Hematopoietic multipotent progenitor cell treated with erythropoietin and hydrocortisone succinate and interleukin-3 and kit ligand, for 8 days (in vitro differentiated cells): ENCODE data around the gene WNT3A.

Experiments
- DNase-seq: peaks from one replicate; pipeline ENCODE4 v3.0.0-alpha.2; 2015

WNT3A gene

DNA sequence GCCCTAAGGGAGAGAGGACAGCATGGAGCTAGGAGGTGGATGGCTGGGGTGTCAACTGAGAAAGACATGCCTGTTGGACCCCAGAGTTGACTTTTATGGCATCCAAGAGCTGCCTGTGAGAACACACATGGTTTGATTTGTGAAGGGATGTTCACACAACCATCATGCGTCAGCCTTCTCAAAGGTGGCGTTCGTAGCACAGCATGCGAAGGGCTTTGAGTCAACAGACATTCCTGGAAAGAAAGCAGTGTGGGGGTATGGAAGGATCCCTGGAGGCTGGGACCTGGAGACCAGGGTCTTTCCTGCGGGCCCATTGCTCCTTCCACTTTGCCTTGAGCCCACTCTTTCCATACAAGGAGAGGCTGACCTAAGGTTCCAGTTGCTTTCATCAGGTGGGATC is 6.4 kb upstream of the WNT3A start:
- no peak for DNase-seq

DNA sequence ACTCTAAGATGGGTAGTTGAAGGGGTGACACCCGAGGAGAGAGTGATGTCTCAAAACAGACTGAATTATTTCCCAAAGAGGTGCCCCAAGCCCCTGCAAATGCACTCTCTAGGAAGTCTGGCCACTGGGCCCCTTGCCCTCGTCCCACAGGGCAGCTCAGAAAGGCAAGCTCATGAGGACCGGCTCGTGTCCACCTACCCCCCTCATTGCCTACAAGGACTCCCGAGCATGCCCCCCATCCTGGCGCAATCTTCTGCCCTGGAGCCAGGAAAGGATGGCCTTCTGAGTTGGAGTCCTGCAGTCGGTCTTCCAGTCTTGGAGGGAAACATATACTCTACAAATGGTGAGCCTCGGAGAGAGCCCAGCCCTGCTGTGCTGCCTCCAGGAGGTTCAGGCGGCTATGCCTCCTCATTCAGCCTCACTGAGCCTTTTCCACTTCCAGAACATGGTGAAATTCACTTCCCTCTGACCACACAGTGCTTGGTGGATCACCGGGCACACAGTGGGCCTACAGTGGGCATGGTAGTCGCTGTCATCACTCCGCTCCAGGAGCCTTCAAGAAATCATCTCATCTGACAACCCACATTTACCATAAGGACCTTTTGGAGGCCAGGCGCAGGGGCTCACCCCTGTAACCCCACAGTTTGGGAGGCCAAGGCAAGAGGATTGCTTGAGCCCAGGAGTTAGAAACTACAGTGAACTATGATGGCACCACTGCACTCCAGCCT is 5.8 kb upstream of the WNT3A start:
- no peak for DNase-seq

DNA sequence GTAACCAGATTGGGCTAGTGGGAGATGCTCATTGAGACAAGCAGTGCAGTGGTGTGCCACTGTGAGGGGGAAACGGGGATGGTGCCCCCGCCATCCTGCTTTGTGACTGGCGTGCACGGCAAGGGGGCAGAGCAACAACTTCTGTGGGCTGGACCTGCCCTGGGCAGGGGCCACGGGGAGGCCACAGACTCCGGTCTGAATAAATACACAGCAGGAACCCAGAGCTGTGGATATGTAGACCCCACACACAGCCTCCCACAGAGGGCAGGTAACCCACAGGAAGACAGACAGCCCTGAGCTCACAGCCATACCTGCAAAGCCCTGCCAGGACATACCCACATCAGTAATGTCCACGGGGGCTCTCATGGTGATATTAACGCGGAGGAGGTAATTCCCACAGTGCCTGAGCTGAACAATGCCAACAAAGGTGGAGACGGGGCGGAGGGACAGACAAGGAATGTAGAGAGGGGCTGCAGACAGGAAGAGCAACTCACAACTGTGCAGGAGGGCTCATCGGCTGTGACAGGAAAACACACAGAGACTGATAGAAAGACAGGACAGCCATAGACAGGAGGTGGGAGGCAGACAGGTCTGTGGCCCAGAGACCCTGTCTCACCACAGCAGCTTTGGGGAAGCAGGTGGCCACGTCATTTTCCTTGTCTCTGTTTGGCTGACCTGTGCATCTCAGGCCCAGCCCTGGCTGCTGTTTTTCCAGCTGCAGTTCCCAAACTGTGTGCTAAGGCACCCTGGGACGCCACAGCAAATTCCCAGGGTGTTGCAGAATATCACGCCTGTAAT is 4.9 kb upstream of the WNT3A start:
- no peak for DNase-seq

DNA sequence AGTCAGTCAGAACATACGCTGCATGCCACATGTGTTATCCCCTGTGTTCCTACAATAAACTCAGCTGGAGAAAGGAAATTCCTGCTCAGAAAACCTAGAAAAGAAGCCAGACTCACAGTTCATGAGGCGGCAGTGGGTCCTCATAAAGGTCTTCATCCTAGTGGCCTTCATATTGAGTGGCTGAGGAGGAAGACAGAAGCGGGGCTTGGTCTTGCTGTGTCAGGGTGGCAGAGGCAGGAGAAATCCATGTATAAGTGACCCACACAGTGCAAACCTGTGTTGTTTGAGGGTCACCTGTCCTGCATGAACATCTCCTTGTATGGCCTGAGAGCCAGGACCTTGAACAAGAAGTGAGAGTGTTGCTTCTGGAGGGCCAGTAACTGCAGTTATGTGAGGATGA is 4.0 kb upstream of the WNT3A start:
- DNase-seq = no peak

DNA sequence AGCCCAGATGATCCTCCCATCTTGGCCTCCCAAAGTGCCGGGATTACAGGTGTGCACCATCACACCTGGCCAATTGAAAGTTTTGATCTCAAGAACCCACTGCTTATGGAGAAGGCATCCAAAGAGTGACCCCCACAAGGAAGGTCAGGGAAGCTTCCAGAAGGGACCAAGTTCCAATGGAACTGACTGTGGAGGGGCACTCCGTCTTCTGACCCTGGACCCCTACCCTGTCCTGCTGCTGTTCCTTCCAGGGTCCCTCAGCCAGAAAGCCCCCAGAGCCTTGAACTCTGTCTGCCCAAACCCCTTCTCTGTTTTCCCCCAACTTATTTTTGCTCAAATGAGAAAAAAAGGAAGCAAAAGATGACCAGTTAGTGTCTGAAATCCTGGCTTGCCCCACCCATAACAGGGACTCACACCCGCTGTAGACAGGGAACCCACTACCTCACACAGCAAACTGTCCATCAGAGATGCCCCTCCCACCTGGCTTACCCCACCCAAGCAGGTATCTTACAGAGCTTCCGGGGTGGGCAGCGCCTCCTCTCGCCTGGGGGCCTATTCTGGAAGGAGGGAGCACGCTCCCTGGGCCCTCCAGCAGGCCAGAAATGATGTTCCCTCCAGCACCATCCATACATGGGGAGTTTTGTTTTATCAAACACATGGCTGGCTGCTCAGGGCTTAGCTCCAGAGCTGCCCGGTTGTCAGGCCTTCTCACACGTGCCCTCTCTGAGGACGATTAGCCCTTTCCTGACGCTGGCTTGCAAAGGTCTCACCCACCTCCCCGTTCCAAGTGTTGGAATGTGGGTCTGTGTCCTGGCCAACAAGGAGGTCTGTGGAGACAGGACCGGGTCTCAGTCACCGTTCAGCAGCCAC is 3.1 kb upstream of the WNT3A start:
- no peak for DNase-seq

- peak; percentile 52 for DNase-seq
Measured at GRCh38 chr1:228004331-228004855, 2.4 kb upstream of the WNT3A start.

DNA sequence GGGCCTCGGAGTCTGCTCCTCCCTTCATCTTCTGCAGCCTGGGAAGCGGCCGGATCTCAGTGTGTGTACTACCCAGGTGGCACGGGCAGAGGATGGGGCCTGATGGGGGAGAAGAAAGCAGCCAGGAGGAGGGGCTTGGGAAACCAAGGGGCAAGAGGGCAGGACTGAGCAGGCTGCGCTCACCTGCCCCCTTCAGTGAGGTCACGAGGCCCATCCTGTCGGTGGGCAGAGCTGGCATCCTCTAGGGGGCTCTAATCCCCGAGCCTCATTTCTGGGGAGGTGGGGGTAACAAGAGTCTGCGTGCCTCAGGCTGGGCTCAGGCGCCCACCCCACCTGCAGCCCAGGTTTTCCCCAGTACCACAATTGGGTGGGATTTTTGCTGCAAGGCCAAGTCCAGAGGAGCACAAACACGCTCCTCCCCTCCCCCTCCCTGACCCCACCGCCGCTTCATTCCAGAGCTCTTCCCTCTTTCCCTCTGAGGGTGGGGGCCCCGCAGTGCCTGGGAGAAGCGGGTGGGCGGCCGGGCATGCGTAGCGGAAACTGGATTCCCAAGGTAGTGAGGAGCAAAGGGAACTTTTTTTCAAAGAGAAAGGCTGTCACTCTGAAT is 1.8 kb upstream of the WNT3A start:
- DNase-seq = no peak

GRCh38 chr1:228005511-228006033 is 1.2 kb upstream of the WNT3A start:
- no peak for DNase-seq

DNA sequence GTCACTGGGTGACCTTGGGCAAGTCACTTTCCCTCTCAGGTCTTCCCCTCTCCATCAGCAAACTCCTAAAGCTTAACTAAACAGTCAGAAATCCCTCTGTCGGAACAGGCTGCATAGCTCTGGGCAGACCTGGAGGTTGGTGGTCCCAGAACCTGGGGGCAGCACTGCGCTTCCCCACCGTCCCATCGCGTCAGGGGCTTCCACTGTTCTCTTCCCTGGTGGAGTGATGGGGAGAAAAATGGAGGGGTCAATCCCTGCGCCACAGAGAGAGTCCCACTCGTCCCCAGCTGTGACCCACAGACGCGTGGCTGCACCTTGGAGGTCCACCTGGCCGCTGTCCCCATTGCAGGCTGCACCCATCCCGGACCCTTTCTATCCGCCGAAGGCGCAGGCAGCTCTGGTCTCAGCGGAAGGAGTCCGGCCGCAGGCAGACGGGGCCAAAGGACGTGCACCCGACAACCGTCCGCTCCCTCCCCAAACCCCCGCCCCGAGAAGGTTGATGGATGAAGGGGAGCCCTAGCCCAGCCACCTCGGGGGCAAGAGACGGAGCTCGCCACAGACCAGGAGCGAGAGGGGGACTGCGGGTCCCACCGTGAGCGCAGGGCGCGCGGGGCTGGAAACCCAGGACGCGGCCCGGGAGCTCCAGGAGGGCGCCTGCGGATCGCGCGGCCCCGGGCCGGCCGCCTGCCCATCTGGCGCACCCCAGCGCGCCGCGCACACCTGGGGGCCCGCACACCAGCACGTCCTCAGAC is 588 bp upstream of the WNT3A start:
- DNase-seq = no peak

GRCh38 chr1:228007049-228007800 is 427 bp downstream of the WNT3A start:
- no peak for DNase-seq

- no peak for DNase-seq
Measured at GRCh38 chr1:228007801-228008341, 1.1 kb downstream of the WNT3A start.

DNA sequence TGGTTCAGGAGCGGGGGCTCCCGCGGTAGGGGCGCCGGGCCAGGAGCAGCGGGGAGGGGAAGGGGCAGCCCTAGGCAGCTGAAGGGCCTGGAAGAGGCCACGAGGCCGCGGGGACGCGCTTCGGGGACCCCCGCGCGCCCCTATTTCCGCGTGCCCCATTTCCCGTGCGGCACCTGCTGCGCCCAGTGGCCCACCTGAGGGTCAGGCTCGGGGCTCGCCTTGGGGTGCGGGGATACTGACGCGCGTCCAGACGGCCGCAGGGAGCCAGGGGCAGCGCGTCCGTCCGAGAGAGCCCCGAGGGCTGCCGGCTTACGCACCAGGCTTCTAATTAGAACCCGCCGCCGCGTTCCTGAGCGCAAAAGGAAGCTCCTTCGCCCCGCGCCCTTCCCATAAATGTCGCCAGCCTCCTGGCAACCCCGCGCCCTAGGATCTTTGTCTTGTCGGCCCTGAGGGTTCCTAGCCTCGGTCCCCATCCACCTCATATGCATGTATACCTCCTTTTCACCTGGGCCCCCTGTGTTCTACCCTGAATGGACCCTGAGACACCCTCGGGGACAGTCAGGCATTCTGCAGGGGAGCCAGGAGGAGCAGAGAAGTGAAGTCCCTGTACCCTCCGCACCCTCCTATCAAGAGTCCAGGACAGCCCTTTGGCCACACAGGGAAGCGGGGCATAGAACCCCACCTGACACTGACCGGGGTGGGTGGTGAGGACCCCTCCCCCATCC is 1.8 kb downstream of the WNT3A start:
- DNase-seq = no peak

DNA sequence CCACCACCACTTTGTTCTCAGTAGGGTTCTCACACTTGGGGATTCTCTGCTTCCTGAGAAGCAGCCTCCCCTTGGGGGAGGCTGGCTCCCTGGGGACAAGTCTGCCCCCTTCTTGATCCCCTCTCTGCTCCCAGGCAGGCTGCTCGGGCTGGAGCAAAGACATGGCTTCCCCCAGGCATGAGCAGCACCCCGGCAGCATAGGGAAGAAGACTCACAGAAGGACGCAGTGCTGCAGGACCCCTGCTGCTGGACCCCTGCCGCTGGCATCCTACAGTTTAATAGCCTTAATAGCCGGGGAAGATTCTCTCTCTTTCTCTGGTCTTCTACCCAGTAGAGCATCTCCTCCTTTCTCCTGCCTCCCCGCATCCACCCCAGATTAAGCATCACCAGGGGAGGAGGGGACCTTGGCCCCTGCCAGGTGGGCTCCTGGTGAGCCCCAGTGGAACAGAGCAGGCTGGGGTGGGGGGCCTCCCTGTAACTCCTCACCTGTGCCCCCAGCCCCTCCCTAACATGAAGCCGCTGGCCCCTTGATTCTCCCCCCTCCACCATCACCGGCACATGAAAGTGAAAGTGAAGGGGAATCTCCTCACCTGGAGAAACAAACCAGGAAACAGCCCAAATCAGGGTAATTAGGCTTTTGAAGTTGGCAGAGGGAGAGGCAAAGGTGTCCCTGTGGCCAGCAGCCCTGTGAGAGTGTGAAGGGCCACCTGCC is 2.5 kb downstream of the WNT3A start:
- no peak for DNase-seq

GRCh38 chr1:228009828-228010775 is 3.3 kb downstream of the WNT3A start:
- DNase-seq = no peak

DNA sequence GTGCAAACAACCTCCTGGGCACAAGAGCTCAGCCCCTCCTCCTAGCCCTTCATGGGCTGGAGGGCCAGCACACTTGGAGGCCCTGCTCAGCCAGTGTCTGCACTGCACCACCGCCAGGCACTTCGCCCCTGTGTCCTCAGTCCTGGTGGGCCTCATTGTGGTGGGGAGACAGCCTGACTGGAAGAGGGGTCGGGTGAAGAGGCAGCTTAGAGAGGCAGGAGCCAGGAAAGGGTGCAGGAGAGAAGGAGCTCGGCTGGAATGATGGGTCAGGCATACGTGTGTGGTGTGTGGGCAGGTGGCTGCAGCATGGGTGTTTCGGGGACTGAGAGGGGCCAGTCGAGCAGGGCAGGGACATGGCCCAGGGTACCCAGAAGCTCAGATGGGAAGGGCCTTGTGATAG is 4.1 kb downstream of the WNT3A start:
- DNase-seq = no peak

GRCh38 chr1:228011721-228012311 is 5.0 kb downstream of the WNT3A start:
- DNase-seq = no peak

- DNase-seq = no peak
Measured at GRCh38 chr1:228012555-228012954, 5.8 kb downstream of the WNT3A start.
